Fibroblast of lung (primary cell): Measurements from ENCODE around the gene STRBP. TPM values are rescaled to one million over a fixed set of nuclear protein-coding genes. Genes with fewer than 3 reads are reported as not detected.
A peak's percentile ranks its signal among the peaks of the same experiment; 100 is the strongest.

Source experiments
- DNase-seq, 2 donors: peaks; one replicate each; pipeline versions ENCODE4 v3.0.0 to v3.0.0-alpha.2; 2010; ENCODE audit warnings: low read depth in 2 of 2
- H2AFZ ChIP-seq: 2 replicates; pipeline ENCODE4 v1.5.1; 2012; ENCODE audit warnings: low read length, control low read depth, inconsistent platforms
- H3K27ac ChIP-seq: 2 replicates; pipeline ENCODE4 v1.5.1; 2011; ENCODE audit warnings: low read length, control low read depth; ENCODE audit not compliant: insufficient read depth
- H3K27me3 ChIP-seq: 2 replicates; pipeline ENCODE4 v1.5.1; 2011; ENCODE audit warnings: mild to moderate bottlenecking, low read length; ENCODE audit not compliant: control insufficient read depth, insufficient read depth
- H3K36me3 ChIP-seq: 2 replicates; pipeline ENCODE4 v1.5.1; 2011; ENCODE audit warnings: low read length; ENCODE audit not compliant: control insufficient read depth, insufficient read depth
- H3K4me1 ChIP-seq: 2 replicates; pipeline ENCODE4 v1.5.1; 2011; ENCODE audit warnings: low read length; ENCODE audit not compliant: control insufficient read depth, insufficient read depth; ENCODE audit errors: extremely low read depth
- H3K4me2 ChIP-seq: 2 replicates; pipeline ENCODE4 v1.5.1; 2011; ENCODE audit warnings: low read length, control low read depth; ENCODE audit not compliant: insufficient read depth; ENCODE audit errors: extremely low read depth
- H3K4me3 ChIP-seq, 4 experiments: fragments of 200-600 bp in 1 of 4; sonication (generic) in 1 of 4; replicated peaks in 1 of 4; 2 replicates each; pipeline ENCODE4 v1.5.1; 2011 to 2016; ENCODE audit warnings: low read length in 4 of 4, low read depth in 3 of 4, mild to moderate bottlenecking in 3 of 4, control low read depth in 2 of 4, inconsistent platforms in 1 of 4, mixed read lengths in 1 of 4; ENCODE audit not compliant: insufficient read depth in 1 of 4; ENCODE audit errors: control extremely low read depth in 1 of 4
- H3K79me2 ChIP-seq: 2 replicates; pipeline ENCODE4 v1.5.1; 2012; ENCODE audit warnings: mild to moderate bottlenecking, low read length, inconsistent platforms; ENCODE audit not compliant: control insufficient read depth, insufficient read depth
- H3K9ac ChIP-seq: 2 replicates; pipeline ENCODE4 v1.5.1; 2011; ENCODE audit warnings: mild to moderate bottlenecking, low read length, control low read depth; ENCODE audit not compliant: insufficient read depth
- H3K9me3 ChIP-seq: 2 replicates; pipeline ENCODE4 v1.5.1; 2012; ENCODE audit warnings: low read depth, low read length; ENCODE audit not compliant: control insufficient read depth, insufficient read depth
- H4K20me1 ChIP-seq: 2 replicates; pipeline ENCODE4 v1.5.1; 2011; ENCODE audit warnings: low read length; ENCODE audit not compliant: control insufficient read depth, insufficient read depth; ENCODE audit errors: extremely low read depth
- CTCF ChIP-seq, 2 donors: IDR thresholded peaks in 1 of 2; conservative IDR thresholded peaks in 1 of 2; 1 replicate in 1 of 2; 2 replicates in 1 of 2; pipeline ENCODE4 v1.5.1; 2011 to 2012; ENCODE audit warnings: low read length in 2 of 2, control low read depth in 1 of 2, inconsistent platforms in 1 of 2, low read depth in 1 of 2, mild to moderate bottlenecking in 1 of 2
- EZH2 ChIP-seq: IDR thresholded peaks from 2 replicates; pipeline ENCODE4 v1.5.1; 2012; ENCODE audit warnings: low read length, control low read depth, mild to moderate bottlenecking; ENCODE audit errors: missing control alignments
- polyA plus RNA-seq, 2 donors: library from polyadenylated mRNA; depleted of rRNA in 1 of 2; stranded (reverse) in 1 of 2; unstranded in 1 of 2; fragments of >200 nt; gene quantifications; 2 replicates each; pipeline ENCODE4 v1.2.1, GENCODE V29; 2011 to 2012; ENCODE audit warnings: missing spikeins in 1 of 2
- total RNA-seq: library from RNA; depleted of rRNA; stranded (reverse); fragments of >200 nt; gene quantifications from 2 replicates; pipeline ENCODE4 v1.2.1, GENCODE V29; 2014

The STRBP gene
- total and polyA plus RNA-seq, 2 donors (not counting 1 experiment from before 2014, with no cell fraction given): 3.3 to 5.9 TPM

GRCh38 chr9:123132696-123133095 lies 135.7 kb downstream of the STRBP start:
- no peaks in the 10 kb centered on the region for H3K4me1 ChIP-seq
- no peaks in the 10 kb centered on the region for H3K79me2 ChIP-seq
- DNase-seq: no peak
- H3K9me3 ChIP-seq: no peaks in the 10 kb centered on the region
- H3K9ac ChIP-seq: no peak overlapping the region
- no peaks in the 10 kb centered on the region for H3K27me3 ChIP-seq
- no peaks in the 10 kb centered on the region for H4K20me1 ChIP-seq
- no peak overlapping the region for H3K27ac ChIP-seq
- no peak overlapping the region for H3K4me3 ChIP-seq
- H2AFZ ChIP-seq: no peak overlapping the region
- H3K36me3 ChIP-seq: no peaks in the 10 kb centered on the region
- TF ChIP-seq EZH2 (no peak), CTCF (conservative IDR thresholded peaks at IDR 0.05 in 1 of 2, IDR thresholded peaks at IDR 0.05 in 1 of 2; ENCODE audit: low read depth in 1 of 2, low read length in 2 of 2) (no peak)
- no peak overlapping the region for H3K4me2 ChIP-seq

- H3K36me3 ChIP-seq: no peaks in the 10 kb centered on the region
- peak in 1 of 2 donors; percentile 45 for DNase-seq
Observed at GRCh38 chr9:123131993-123132392, 136.4 kb downstream of the STRBP start.

GRCh38 chr9:123131258-123131657 lies 137.1 kb downstream of the STRBP start:
- H3K9ac ChIP-seq: no peak overlapping the region
- no peaks in the 10 kb centered on the region for H4K20me1 ChIP-seq
- no peak overlapping the region for H2AFZ ChIP-seq
- TF ChIP-seq CTCF (conservative IDR thresholded peaks at IDR 0.05 in 1 of 2, IDR thresholded peaks at IDR 0.05 in 1 of 2; ENCODE audit: low read depth in 1 of 2, low read length in 2 of 2) (no peak), EZH2 (no peak)
- H3K9me3 ChIP-seq: no peaks in the 10 kb centered on the region
- H3K79me2 ChIP-seq: no peaks in the 10 kb centered on the region
- no peaks in the 10 kb centered on the region for H3K36me3 ChIP-seq
- no peaks in the 10 kb centered on the region for H3K4me1 ChIP-seq
- no peak overlapping the region for H3K27ac ChIP-seq
- no peak overlapping the region for H3K4me3 ChIP-seq
- no peak overlapping the region for H3K4me2 ChIP-seq
- DNase-seq: peak; percentile 18 to 84
- no peaks in the 10 kb centered on the region for H3K27me3 ChIP-seq

More at GRCh38 chr9:123131993-123132392, 136.4 kb downstream of the STRBP start:
- TF ChIP-seq CTCF (conservative IDR thresholded peaks at IDR 0.05 in 1 of 2, IDR thresholded peaks at IDR 0.05 in 1 of 2; ENCODE audit: low read depth in 1 of 2, low read length in 2 of 2) (no peak), EZH2 (no peak)
- Histone ChIP-seq H3K9me3 (no peaks in the 10 kb centered on the region), H3K4me1 (no peaks in the 10 kb centered on the region), H3K4me3 (no peak overlapping the region), H3K4me2 (no peak overlapping the region), H3K9ac (no peak overlapping the region), H3K27me3 (no peaks in the 10 kb centered on the region), H3K79me2 (no peaks in the 10 kb centered on the region), H3K27ac (no peak overlapping the region), H2AFZ (no peak overlapping the region), H4K20me1 (no peaks in the 10 kb centered on the region)
